ENCODE results near the gene TNFRSF12A. TPM values are rescaled to one million over a fixed set of nuclear protein-coding genes. Genes with fewer than 3 reads are reported as not detected.

TNFRSF12A gene
- total RNA-seq, 1 experiment from 2014 or later, result 147 TPM

GRCh38 chr16:3029491-3030221, 9.5 kb downstream of the TNFRSF12A start:
- no peaks in the 10 kb centered on the region for H3K27me3 ChIP-seq (ENCODE audit: insufficient read depth, low read length)

More at GRCh38 chr16:3029491-3030221, 9.5 kb downstream of the TNFRSF12A start:
- WGBS (ENCODE audit: extremely low coverage, insufficient read length, low lambda C conversion rate), result no CpG with 5 or more reads among the region's 59 CpGs
- Histone ChIP-seq H4K8ac (replicated peaks; ENCODE audit: insufficient read length, low read depth, low read length) (no peak overlapping the region), H3K9me3 (ENCODE audit: control insufficient read depth, low read depth, low read length) (no peaks in the 10 kb centered on the region), H3K4me2 (ENCODE audit: insufficient read depth, insufficient read length, low read length) (no peak overlapping the region), H2BK12ac (ENCODE audit: insufficient read length, low read depth, low read length) (no peak overlapping the region), H2BK5ac (ENCODE audit: insufficient read length, low read length) (no peak overlapping the region), H2BK120ac (ENCODE audit: low read depth, low read length, poor library complexity, severe bottlenecking) (no peak overlapping the region), H2AFZ (ENCODE audit: low read length) (no peak overlapping the region), H2BK20ac (ENCODE audit: low read depth, low read length, poor library complexity, severe bottlenecking) (no peak overlapping the region), H3K56ac (ENCODE audit: insufficient read length, low read depth, low read length) (no peak overlapping the region), H3K4ac (ENCODE audit: low read depth, low read length) (no peak overlapping the region), H3K23ac (ENCODE audit: insufficient read length, low read depth, low read length) (no peak overlapping the region), H3K4me1 (ENCODE audit: insufficient read depth, low read length) (no peaks in the 10 kb centered on the region), H3T11ph (ENCODE audit: low read length) (no peak overlapping the region), H2BK15ac (ENCODE audit: low read depth, low read length) (no peak overlapping the region), H3K23me2 (ENCODE audit: insufficient read length, low read depth, low read length, poor library complexity, severe bottlenecking) (no peaks in the 10 kb centered on the region), H4K91ac (ENCODE audit: insufficient read length, low read depth, low read length) (no peak overlapping the region), H3K27ac (ENCODE audit: insufficient read length, low read depth, low read length) (no peak overlapping the region), H3K79me1 (ENCODE audit: insufficient read depth, low read depth, low read length, poor library complexity, severe bottlenecking) (no peaks in the 10 kb centered on the region), H3K18ac (ENCODE audit: insufficient read length, low read depth, low read length) (no peak overlapping the region), H3K14ac (ENCODE audit: insufficient read depth, low read length) (no peak overlapping the region), H2AK5ac (ENCODE audit: insufficient read length, low read length) (no peak overlapping the region), H4K20me1 (ENCODE audit: control insufficient read depth, insufficient read depth, insufficient read length) (peaks cover 3% of the 10 kb centered on the region), H3K79me2 (ENCODE audit: insufficient read depth, low read length) (no peaks in the 10 kb centered on the region), H4K5ac (ENCODE audit: insufficient read length, low read depth, low read length) (no peak overlapping the region), H3K9ac (ENCODE audit: extremely low read depth, insufficient read length, low read length) (no peak overlapping the region)
- Mint-ChIP-seq H3K36me3 (ENCODE audit: insufficient read depth in 1 of 3, low read depth in 3 of 3) (peaks cover 11 to 38% (median 34%) of the 10 kb centered on the region in 3 experiments; a peak in 6 of 7 replicates), H3K27me3 (ENCODE audit: low read depth) (peaks cover 17% of the 10 kb centered on the region), H3K4me1 (peaks cover 12 to 36% of the 10 kb centered on the region in 2 experiments), H3K27ac (0 out of 7 replicates have a peak overlapping the region, but pooled peaks of 1 of the 3 experiments have one; percentile 73), H3K9me3 (no peaks in the 10 kb centered on the region), H3K4me3 (peak overlapping the region in 1 of 2 experiments; percentile 2; a peak in 1 of 5 replicates)
- DNase-seq, result peak; percentile 42
- TF ChIP-seq CTCF (conservative IDR thresholded peaks at IDR 0.05), result no peak

Data from H9 (cell line).